ENCODE results near the gene DNAJB6.

The DNAJB6 gene

GRCh38 chr7:157294773-157295172 lies 42.0 kb upstream of the DNAJB6 start:
- TF ChIP-seq CSRNP3 (CRISPR knock-in tag; IDR thresholded peaks at IDR 0.05) = no peak
- TF ChIP-seq OSR1 (CRISPR knock-in tag; IDR thresholded peaks at IDR 0.05) = no peak
- TF ChIP-seq POU6F1 (CRISPR knock-in tag; IDR thresholded peaks at IDR 0.05; ENCODE audit: borderline replicate concordance, low read depth) = no peak
- TF ChIP-seq ISL1 (CRISPR knock-in tag; IDR thresholded peaks at IDR 0.05) = no peak
- no peak for TF ChIP-seq PPARA (CRISPR knock-in tag; IDR thresholded peaks at IDR 0.05; ENCODE audit: borderline replicate concordance)
- TF ChIP-seq SNAI2 (CRISPR knock-in tag; IDR thresholded peaks at IDR 0.05) = no peak
- TF ChIP-seq RARB (CRISPR knock-in tag; IDR thresholded peaks at IDR 0.05) = no peak
- TF ChIP-seq CREB5 (CRISPR knock-in tag; IDR thresholded peaks at IDR 0.05; ENCODE audit: low read depth) = no peak
- TF ChIP-seq TOX (CRISPR knock-in tag; IDR thresholded peaks at IDR 0.05; ENCODE audit: borderline replicate concordance) = no peak
- no peak for TF ChIP-seq ESRRG (CRISPR knock-in tag; IDR thresholded peaks at IDR 0.05)
- no peak for TF ChIP-seq GLIS3 (CRISPR knock-in tag; IDR thresholded peaks at IDR 0.05)
- TF ChIP-seq TSHZ2 (CRISPR knock-in tag; IDR thresholded peaks at IDR 0.05) = no peak
- no peak for TF ChIP-seq ZFP30 (CRISPR knock-in tag; IDR thresholded peaks at IDR 0.05)
- ATAC-seq = no peak

- ATAC-seq = no peak
- TF ChIP-seq ZNF565 (CRISPR knock-in tag; conservative IDR thresholded peaks at IDR 0.05; ENCODE audit: low read depth) (no peak), CSRNP3 (CRISPR knock-in tag; IDR thresholded peaks at IDR 0.05) (no peak), TCF4 (CRISPR knock-in tag; IDR thresholded peaks at IDR 0.05; ENCODE audit: borderline replicate concordance) (no peak), RARB (CRISPR knock-in tag; IDR thresholded peaks at IDR 0.05) (no peak), GLIS3 (CRISPR knock-in tag; IDR thresholded peaks at IDR 0.05) (no peak)
Observed at GRCh38 chr7:157295338-157295737, 41.5 kb upstream of the DNAJB6 start.

GRCh38 chr7:157297185-157297584 lies 39.6 kb upstream of the DNAJB6 start:
- TF ChIP-seq PPARA (CRISPR knock-in tag; IDR thresholded peaks at IDR 0.05; ENCODE audit: borderline replicate concordance) = no peak
- no peak for TF ChIP-seq ZNF565 (CRISPR knock-in tag; conservative IDR thresholded peaks at IDR 0.05; ENCODE audit: low read depth)
- no peak for TF ChIP-seq ZNF8 (CRISPR knock-in tag; IDR thresholded peaks at IDR 0.05)
- TF ChIP-seq CSRNP3 (CRISPR knock-in tag; IDR thresholded peaks at IDR 0.05) = no peak
- TF ChIP-seq TOX (CRISPR knock-in tag; IDR thresholded peaks at IDR 0.05; ENCODE audit: borderline replicate concordance) = no peak
- TF ChIP-seq TCF4 (CRISPR knock-in tag; IDR thresholded peaks at IDR 0.05; ENCODE audit: borderline replicate concordance) = no peak
- TF ChIP-seq ISL1 (CRISPR knock-in tag; IDR thresholded peaks at IDR 0.05) = no peak
- TF ChIP-seq CREB5 (CRISPR knock-in tag; IDR thresholded peaks at IDR 0.05; ENCODE audit: low read depth) = no peak
- TF ChIP-seq ESRRG (CRISPR knock-in tag; IDR thresholded peaks at IDR 0.05) = no peak
- no peak for TF ChIP-seq ARNTL (CRISPR knock-in tag; IDR thresholded peaks at IDR 0.05; ENCODE audit: borderline replicate concordance, low read depth)
- TF ChIP-seq GLIS3 (CRISPR knock-in tag; IDR thresholded peaks at IDR 0.05) = no peak
- no peak for TF ChIP-seq ZFP3 (CRISPR knock-in tag; IDR thresholded peaks at IDR 0.05)
- TF ChIP-seq BACH2 (CRISPR knock-in tag; IDR thresholded peaks at IDR 0.05; ENCODE audit: borderline replicate concordance) = no peak
- TF ChIP-seq TSHZ2 (CRISPR knock-in tag; IDR thresholded peaks at IDR 0.05) = no peak
- TF ChIP-seq SNAI2 (CRISPR knock-in tag; IDR thresholded peaks at IDR 0.05) = no peak

More at GRCh38 chr7:157297185-157297584, 39.6 kb upstream of the DNAJB6 start:
- ATAC-seq = no peak

Measured in SK-N-SH treated with all-trans-retinoic acid at 6 μM for 48 hours (cell line).